DMS53 treated with DMSO at 0.1 percent for 48 hours (cell line): ENCODE data around the gene ANG.
"Not testable (repeated sequence)": the region's sequence is repeated elsewhere in the genome, so short reads cannot be mapped to it uniquely, and the experiment has no call there.

ENCODE experiments used
- DNase-seq: peaks from one replicate; lab custom pipeline; 2025; ENCODE audit not compliant: unreplicated experiment; lab: John Stamatoyannopoulos, UW

The ANG gene

GRCh38 chr14:20688167-20688839, at the start of gene ANG:
Gene ANG, plus strand, starts transcription at chr14:20688764. Its CDS starts 4,801 bp downstream, at chr14:20693565.
- DNase-seq = no peak

GRCh38 chr14:20641591-20641990, 47.0 kb upstream of the ANG start, which contains the start of gene OR6S1:
Gene OR6S1, minus strand, starts transcription at chr14:20641691. Its CDS starts 0 bp downstream, at chr14:20641691.
- no peak for DNase-seq

- no peak for DNase-seq
Observed at GRCh38 chr14:20642182-20642581, 46.4 kb upstream of the ANG start.

DNA sequence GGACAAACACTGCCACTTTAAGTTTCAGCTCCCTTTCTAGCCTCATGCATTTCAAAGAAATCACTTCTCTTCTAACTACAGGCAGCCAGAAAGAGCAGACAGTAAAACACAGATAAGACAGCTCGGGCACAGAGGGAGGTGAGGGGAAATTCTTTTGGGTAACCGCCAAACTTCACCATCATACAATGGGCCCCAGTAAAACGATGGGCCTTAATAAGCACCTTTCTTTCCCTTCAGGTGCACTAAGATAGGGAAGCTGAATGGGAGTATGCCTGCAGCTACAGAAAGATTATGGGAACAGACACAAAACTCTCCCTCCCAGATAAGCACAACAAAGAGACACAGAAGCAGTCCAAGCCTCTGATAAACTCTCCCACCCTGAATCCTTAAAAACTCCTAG, 45.8 kb upstream of the ANG start:
- not testable (repeated sequence) for DNase-seq

- no peak for DNase-seq
Observed at GRCh38 chr14:20644520-20644919, 44.0 kb upstream of the ANG start.

DNA sequence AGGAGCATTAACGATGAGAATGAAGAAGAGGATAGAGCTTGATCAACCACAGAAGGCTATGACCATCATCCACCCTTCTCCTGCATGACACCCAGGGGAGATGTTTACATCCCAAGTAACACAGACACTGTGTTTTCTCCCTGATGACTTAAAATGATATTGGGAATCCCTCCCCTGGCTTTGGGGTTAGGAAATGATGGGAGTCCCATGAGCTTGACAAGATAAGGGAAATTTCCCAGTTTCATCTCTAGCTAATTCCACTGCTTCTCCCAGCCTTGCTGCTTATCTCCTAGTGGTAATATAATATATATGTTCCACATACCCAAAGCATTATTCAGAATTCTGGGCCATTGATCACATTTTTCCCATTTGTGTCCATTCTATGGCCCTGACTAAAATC, 43.1 kb upstream of the ANG start:
- DNase-seq = no peak

- DNase-seq = no peak
Observed at GRCh38 chr14:20652996-20653975, 35.3 kb upstream of the ANG start.

GRCh38 chr14:20655851-20656250, 32.7 kb upstream of the ANG start:
- DNase-seq = no peak

GRCh38 chr14:20656274-20656673, 32.3 kb upstream of the ANG start:
- DNase-seq = no peak

DNA sequence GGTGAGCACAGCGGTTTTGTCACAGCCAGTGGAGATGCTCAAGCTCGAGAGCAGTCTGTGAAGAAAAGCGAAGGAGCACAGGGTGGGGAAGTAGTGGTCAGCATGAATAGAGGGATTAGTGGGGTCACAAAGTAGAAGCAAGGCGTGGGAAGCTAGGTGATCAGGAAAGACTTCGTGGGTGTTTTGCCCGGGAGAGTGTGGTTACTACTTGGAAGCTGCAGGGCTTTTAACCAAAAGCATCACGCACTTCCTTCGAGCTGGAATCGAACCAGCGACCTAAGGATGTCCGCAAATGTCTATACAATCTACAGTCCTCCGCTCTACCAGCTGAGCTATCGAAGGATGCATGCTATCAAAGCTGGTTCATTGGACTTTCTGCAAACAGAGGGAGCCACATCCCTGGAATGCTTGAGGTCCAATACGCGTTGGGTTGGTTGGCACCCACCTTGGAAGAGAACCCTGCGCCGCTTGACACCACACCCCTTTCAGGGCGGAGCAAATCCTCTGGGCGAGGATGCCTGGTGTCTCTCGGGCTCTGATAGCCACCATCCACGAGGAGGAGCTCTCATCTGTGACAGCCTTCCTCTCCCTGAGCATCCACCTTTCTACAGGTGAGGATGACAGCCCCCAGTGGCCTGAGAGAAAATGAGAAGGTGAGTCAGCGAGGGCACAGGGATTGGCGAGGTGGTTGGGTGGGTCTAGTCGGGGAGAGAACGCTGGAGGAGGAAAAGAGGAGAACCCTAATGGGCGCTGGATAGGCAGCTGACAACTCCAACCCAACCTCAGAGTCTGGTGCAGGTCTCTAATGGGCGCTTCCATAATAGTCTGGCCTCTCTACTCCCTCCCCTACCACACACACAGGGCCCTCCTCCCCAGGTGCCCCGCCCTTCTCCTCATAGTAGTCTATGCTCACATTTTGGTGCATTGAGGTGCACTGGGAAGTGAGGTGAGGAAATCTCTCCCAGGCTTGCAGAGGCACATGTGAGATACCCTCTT, 31.1 kb upstream of the ANG start:
- DNase-seq = no peak

DNA sequence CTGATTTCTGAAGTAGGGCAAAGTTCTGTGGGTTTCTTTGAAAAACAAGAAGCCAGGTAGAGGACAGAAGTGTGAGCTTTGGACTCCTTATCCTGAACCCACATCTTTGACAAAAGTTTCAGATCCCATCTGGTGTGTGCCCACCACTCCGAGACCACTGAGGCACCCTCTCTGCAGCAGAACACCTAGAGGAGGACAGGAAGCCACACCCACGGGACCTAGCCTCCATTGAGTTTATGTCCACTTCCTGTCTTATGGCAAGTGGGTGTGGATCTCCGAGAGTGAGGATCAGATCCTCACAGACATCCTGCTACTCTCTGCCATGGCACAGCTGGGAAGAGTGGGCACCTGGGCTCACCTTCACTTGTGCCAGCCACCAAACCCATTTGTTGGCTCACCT, 30.3 kb upstream of the ANG start:
- no peak for DNase-seq

DNA sequence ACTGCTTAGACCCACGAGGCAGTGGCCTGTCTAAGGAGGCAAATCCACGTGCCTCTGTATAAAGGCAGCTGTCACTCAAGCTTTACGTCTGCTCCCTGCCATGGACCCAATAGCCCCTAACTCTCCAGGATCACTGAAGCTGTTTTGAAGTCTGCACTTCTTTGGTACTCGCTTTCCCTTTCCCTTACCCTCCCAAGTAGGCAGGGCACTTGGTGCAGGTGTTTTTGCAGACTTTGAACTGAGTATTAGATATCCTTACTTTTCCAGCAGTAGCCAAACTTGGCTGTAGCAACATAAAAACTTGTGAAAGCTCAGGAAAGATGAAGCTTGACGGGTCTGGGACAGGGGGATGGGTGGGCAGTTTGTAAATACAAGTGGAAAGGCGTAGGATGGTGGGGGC, 29.2 kb upstream of the ANG start:
- no peak for DNase-seq

- DNase-seq = no peak
Observed at GRCh38 chr14:20659813-20660395, 28.7 kb upstream of the ANG start.

GRCh38 chr14:20661197-20661596, 27.4 kb upstream of the ANG start:
- no peak for DNase-seq

DNA sequence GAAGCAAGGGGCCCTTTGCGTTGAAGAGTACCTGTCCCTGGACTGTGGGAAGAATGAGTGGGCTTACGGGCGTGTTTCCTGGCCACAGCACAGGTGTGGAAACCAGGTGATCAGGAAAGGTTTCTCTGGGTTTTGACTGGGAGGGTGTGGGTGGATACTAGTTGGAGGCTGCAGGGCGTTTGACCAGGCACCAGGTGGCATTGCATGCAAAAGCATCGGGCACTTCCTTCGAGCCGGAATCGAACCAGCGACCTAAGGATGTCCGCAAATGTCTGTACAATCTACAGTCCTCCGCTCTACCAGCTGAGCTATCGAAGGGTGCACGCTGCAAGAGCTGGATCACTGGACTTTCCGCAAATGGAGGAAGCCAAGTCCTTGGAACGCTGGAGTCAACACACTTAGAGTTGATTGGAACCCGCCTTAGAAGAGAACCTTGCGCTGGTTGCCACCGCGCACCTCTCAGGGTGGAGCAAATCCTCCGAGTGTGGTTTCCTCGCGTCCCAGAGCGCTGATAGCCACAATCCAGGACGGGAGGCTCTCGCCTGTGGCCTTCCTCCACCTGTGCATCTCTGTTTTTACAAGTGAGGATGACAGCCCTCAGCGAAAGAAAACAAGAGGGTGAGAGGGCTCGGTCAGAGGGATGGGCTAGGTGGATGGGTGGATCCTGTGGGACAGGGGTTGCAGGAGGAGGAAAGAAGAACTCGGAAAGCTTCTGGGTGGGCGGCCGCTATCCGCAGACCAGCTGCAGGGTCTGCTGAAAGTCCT, 25.4 kb upstream of the ANG start:
- DNase-seq = no peak

- DNase-seq = not testable (repeated sequence)
Observed at GRCh38 chr14:20666400-20666961, 22.1 kb upstream of the ANG start.

DNA sequence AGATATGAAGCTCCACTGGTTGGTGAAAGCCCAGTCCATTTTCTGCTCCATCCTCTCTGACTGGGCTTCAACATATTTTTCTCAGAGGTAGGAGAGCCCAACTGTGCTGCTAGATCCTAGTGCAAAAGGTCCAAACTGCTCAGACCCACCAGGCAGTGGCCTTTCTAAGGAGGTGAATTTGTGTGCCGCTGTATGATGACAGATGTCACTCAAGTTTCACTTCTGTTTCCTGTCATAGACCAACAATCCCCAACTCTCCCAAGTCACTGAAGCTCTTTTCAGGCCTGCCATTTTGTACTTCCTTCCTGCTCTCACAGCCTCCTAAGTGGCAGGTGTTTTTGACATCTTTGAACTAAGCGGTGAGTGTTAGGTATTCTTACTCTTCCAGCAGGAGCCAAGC, 20.6 kb upstream of the ANG start:
- DNase-seq = no peak

- DNase-seq = no peak
Observed at GRCh38 chr14:20668969-20669368, 19.6 kb upstream of the ANG start.

DNA sequence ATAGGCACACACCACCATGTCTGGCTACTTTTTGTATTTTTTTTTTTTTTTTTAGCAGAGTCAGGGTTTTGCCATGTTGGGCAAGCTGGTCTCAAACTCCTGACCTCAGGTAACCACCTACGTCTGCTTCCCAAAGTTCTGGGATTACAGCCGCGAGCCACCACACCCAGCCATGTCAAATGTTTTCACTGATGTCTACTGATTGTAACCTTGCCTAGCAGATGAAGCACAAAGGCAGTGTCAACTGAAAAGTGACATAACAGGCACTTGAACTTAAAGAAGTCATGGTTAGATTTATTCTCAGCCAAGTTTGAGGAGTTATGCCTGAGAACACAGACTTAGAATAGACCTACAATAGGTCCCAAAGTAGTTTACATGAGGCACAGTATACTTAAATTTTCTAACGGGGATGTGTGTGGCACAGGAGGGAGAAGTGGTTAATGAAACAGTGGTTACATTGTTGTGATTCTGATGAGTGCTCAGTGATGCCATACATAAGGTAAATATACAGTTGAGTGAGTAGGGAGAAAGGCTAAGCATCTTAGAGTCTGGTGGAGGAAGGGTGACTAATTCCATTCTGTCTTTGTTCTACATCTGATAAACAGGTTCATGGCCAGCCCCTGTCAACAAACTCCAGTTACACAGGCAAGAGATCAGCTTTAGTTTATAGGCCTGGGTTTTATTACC, 16.8 kb upstream of the ANG start:
- DNase-seq = no peak
